H1 (cell line): ENCODE measurements around the gene ARHGAP10. TPM values are rescaled to one million over a fixed set of nuclear protein-coding genes. Genes with fewer than 3 reads are reported as not detected.

Experiments
- SIN3A ChIP-seq, 2 experiments: IDR thresholded peaks in 1 of 2; conservative IDR thresholded peaks in 1 of 2; 2 replicates each; pipeline ENCODE4 v1.6.1; 2011 to 2012; ENCODE audit warnings: low read length in 2 of 2, improper control_type of control experiment in 1 of 2, low read depth in 1 of 2, mild to moderate bottlenecking in 1 of 2
- polyA plus RNA-seq, 7 experiments: library from polyadenylated mRNA; depleted of rRNA in 3 of 7; stranded (reverse) in 5 of 7; unstranded in 2 of 7; fragments of >200 nt in 5 of 7; fragments of 200-250 nt in 2 of 7; gene quantifications; 1 replicate in 5 of 7; 2 replicates in 1 of 7; 4 replicates in 1 of 7; pipeline versions ENCODE4 v1.2.1 to v1.2.3, GENCODE V29; 2011 to 2013; ENCODE audit warnings: missing spikeins in 2 of 7, mixed read lengths in 2 of 7
- total RNA-seq: library from RNA; stranded (reverse); fragmentation: NEBNext Ultra II Directional; extraction: Animal tissue kit (Norgen Biotek cat#: 25700); gene quantifications from 2 replicates; pipeline ENCODE4 v1.2.1, GENCODE V29; 2021

The ARHGAP10 gene
- total and polyA plus RNA-seq, 2 of the 8 experiments (the other 6 are each of a cell fraction or from before 2014, with no cell fraction given) = 3.7 to 6.1 TPM

- no peak for TF ChIP-seq SIN3A (conservative IDR thresholded peaks at IDR 0.05 in 1 of 2, IDR thresholded peaks at IDR 0.05 in 1 of 2; ENCODE audit: low read depth in 1 of 2, low read length in 2 of 2)
These were observed 114.6 kb downstream of the ARHGAP10 start (continued) for GRCh38 chr4:147846318-147847155.
